K562 (cell line): ENCODE results near the gene HOXA5. TPM values are rescaled to one million over a fixed set of nuclear protein-coding genes. Genes with fewer than 3 reads are reported as not detected.

Experiments
- ATAC-seq: fragments of 200-7000 bp; cut with Tn5 transposase; 3 replicates; pipeline ENCODE4 v1.9.1; 2020; ENCODE audit warnings: moderate library complexity
- BruUV-seq: library from RNA; stranded (reverse); fragments of 400-500 nt; replicated peaks from 2 replicates; lab custom pipeline; 2021; lab: Mats Ljungman, UMichigan
- CTCF ChIA-PET: fragments of 300-600 bp; formaldehyde crosslinking; extraction: SDS; loops from one replicate; lab custom pipeline; 2021; ENCODE audit warnings: low intra/inter-chr PET ratio; lab: Yijun Ruan, JAX
- POLR2A ChIA-PET: fragments of 300-600, 350-650 bp; sonication (Branson Sonifier 250); formaldehyde crosslinking; extraction: SDS; loops from one replicate; lab custom pipeline; 2021; ENCODE audit warnings: antibody characterized with exemption, inconsistent platforms; lab: Yijun Ruan, JAX
- DNase-seq, 4 experiments: peaks; one replicate each; pipeline versions ENCODE4 v3.0.0 to v3.0.0-alpha.2; 2011 to 2018; ENCODE audit warnings: low spot score in 3 of 4, mixed read lengths in 3 of 4; ENCODE audit errors: extremely low read depth in 1 of 4
- FAIRE-seq: peaks from 2 replicates; lab custom pipeline; 2011; peaks lifted over from hg19 to GRCh38; lab: Jason Lieb, UNC
- H2AFZ ChIP-seq: 2 replicates; pipeline ENCODE4 v1.6.0; 2011; ENCODE audit warnings: low read depth, low read length, control low read depth, inconsistent platforms
- H3K27ac ChIP-seq: fragments of 200-600 bp; 3 replicates; pipeline ENCODE4 v1.8.0; 2011; ENCODE audit warnings: low read depth, mild to moderate bottlenecking, control low read depth, inconsistent platforms, low read length, moderate library complexity, mixed read lengths; ENCODE audit errors: extremely low read depth
- H3K27me3 ChIP-seq, 2 experiments: fragments of 300-600 bp in 1 of 2; 2 replicates in 1 of 2; 3 replicates in 1 of 2; pipeline versions ENCODE4 v1.6.0 to v1.8.0; 2011; ENCODE audit warnings: inconsistent platforms in 2 of 2, low read length in 2 of 2, mild to moderate bottlenecking in 1 of 2, mixed read lengths in 1 of 2, moderate library complexity in 1 of 2; ENCODE audit not compliant: control insufficient read depth in 2 of 2, insufficient read depth in 2 of 2
- H3K36me3 ChIP-seq: fragments of 300-600 bp; 3 replicates; pipeline ENCODE4 v1.8.0; 2011; ENCODE audit warnings: mild to moderate bottlenecking, low read length, inconsistent platforms; ENCODE audit not compliant: control insufficient read depth, insufficient read depth
- H3K4me1 ChIP-seq, 2 experiments: fragments of 200-600 bp in 1 of 2; replicated peaks in 1 of 2; 2 replicates in 1 of 2; 3 replicates in 1 of 2; pipeline versions ENCODE4 v1.5.1 to v1.8.0; 2011; ENCODE audit warnings: inconsistent platforms in 2 of 2, low read length in 2 of 2, mild to moderate bottlenecking in 1 of 2, mixed read lengths in 1 of 2, moderate library complexity in 1 of 2; ENCODE audit not compliant: control insufficient read depth in 2 of 2, insufficient read depth in 2 of 2
- H3K4me2 ChIP-seq: 2 replicates; pipeline ENCODE4 v1.6.1; 2011; ENCODE audit warnings: low read length, control low read depth, inconsistent platforms, mixed read lengths; ENCODE audit not compliant: insufficient read depth
- H3K4me3 ChIP-seq: fragments of 200-600 bp; sonication (generic), shearing (Covaris generic); 2 replicates; pipeline ENCODE4 v1.5.1; 2016; ENCODE audit warnings: control low read depth, inconsistent platforms
- H3K79me2 ChIP-seq: fragments of 200-600 bp; 3 replicates; pipeline ENCODE4 v1.8.0; 2011; ENCODE audit warnings: low read length, inconsistent platforms; ENCODE audit not compliant: control insufficient read depth, insufficient read depth
- H3K9ac ChIP-seq, 2 experiments: 2 replicates each; pipeline versions ENCODE4 v1.6.0 to v1.6.1; 2011; ENCODE audit warnings: low read depth in 2 of 2, low read length in 2 of 2, control low read depth in 1 of 2, inconsistent platforms in 1 of 2, mild to moderate bottlenecking in 1 of 2, mixed read lengths in 1 of 2; ENCODE audit not compliant: insufficient read depth in 1 of 2
- H3K9me1 ChIP-seq: one replicate; pipeline ENCODE4 v1.6.0; 2011; ENCODE audit warnings: inconsistent platforms, mild to moderate bottlenecking, low read length, moderate library complexity; ENCODE audit not compliant: control insufficient read depth, insufficient read depth
- H3K9me3 ChIP-seq: replicated peaks from 2 replicates; pipeline ENCODE4 v1.5.1; 2011; ENCODE audit warnings: low read depth, low read length, inconsistent platforms; ENCODE audit not compliant: control insufficient read depth, insufficient read depth
- H4K20me1 ChIP-seq: replicated peaks from 2 replicates; pipeline ENCODE4 v1.6.1; 2011; ENCODE audit warnings: low read length, inconsistent platforms, mixed read lengths; ENCODE audit not compliant: control insufficient read depth, insufficient read depth
- GABPB2 ChIP-seq: fragments of 250-450 bp; sonication (Bioruptor Pico); conservative IDR thresholded peaks from 2 replicates; pipeline ENCODE4 v1.5.1; 2021; ENCODE audit warnings: mild to moderate bottlenecking
- GATAD2A ChIP-seq: fragments of 450-650 bp; IDR thresholded peaks from 2 replicates; pipeline ENCODE4 v1.6.1; 2017
- KDM4B ChIP-seq, 2 experiments: fragments of 450-650 bp in 1 of 2; sonication (generic) in 1 of 2; IDR thresholded peaks; 2 replicates each; pipeline ENCODE4 v1.6.1; 2016 to 2017; ENCODE audit warnings: borderline replicate concordance in 2 of 2, antibody characterized with exemption in 1 of 2, low read depth in 1 of 2, mild to moderate bottlenecking in 1 of 2
- UBTF ChIP-seq, 2 experiments: IDR thresholded peaks; 2 replicates each; pipeline ENCODE4 v1.6.1; 2012; ENCODE audit warnings: improper control_type of control experiment in 2 of 2, low read depth in 2 of 2, low read length in 2 of 2, borderline replicate concordance in 1 of 2
- WGBS: fragments of 100-300 bp; shearing (Covaris generic); methylation state at CpG from one replicate; pipeline ENCODE4 v1.1.6; 2016; ENCODE audit warnings: low coverage, mixed read lengths; ENCODE audit not compliant: insufficient coverage; ENCODE audit errors: missing lambda C conversion rate; 5-methylcytosine and 5-hydroxymethylcytosine counted together
- in situ Hi-C: fragments of 300-500 bp; cut with MboI; formaldehyde crosslinking; loops from 4 replicates; pipeline ENCODE4 v1.15.0; 2018; ENCODE audit warnings: inconsistent platforms, mixed read lengths
- intact Hi-C: fragments of 100-400 bp; cut with micrococcal nuclease; formaldehyde crosslinking; loops from 2 replicates; pipeline ENCODE4 v1.14.2; 2022
- polyA plus RNA-seq, 8 experiments: library from polyadenylated mRNA; depleted of rRNA in 4 of 8; stranded (reverse) in 5 of 8; unstranded in 3 of 8; fragments of >200 nt; fragmentation: Nextera tagmentation in 2 of 8; fragmentation: Illumina TruSeq in 1 of 8; extraction: Ambion mirVana in 2 of 8; extraction: Trizol in 1 of 8; gene quantifications; 2 replicates each; pipeline versions ENCODE4 v1.2.1 to v1.2.3, GENCODE V29; 2011 to 2014; ENCODE audit warnings: inconsistent platforms in 1 of 8, missing spikeins in 1 of 8
- total RNA-seq, 7 experiments: library from RNA; depleted of rRNA in 6 of 7; stranded (reverse); fragments of >200 nt in 6 of 7; fragmentation: Illumina TruSeq in 2 of 7; extraction: Trizol in 2 of 7; gene quantifications; 2 replicates each; pipeline versions ENCODE4 v1.2.1 to v1.2.3, GENCODE V29; 2011 to 2021; ENCODE audit warnings: low replicate concordance in 1 of 7
- TF ChIP-seq, protein P1 (sequence below): IDR thresholded peaks from 3 replicates; pipeline ENCODE4 v1.6.1; 2011; ENCODE audit warnings: borderline replicate concordance, mild to moderate bottlenecking, moderate library complexity; ENCODE audit not compliant: insufficient read length; ENCODE audit errors: extremely low read depth

Gene HOXA5
- total and polyA plus RNA-seq, 9 of the 15 experiments (the other 6 are each of a cell fraction or from before 2014, with no cell fraction given): 0.13 TPM; not detected in 8

- POLR2A ChIA-PET: no interaction called here
- DNase-seq: no peak
- WGBS: 49% methylated on average over 23 of the region's 46 CpGs
These were observed 22.6 kb upstream of the HOXA5 start for GRCh38 chr7:27165996-27166530.

More at GRCh38 chr7:27165996-27166530, 22.6 kb upstream of the HOXA5 start:
- no peaks in the 10 kb centered on the region for H3K9me3 ChIP-seq
- H3K4me1 ChIP-seq: peaks cover 0 to 15% of the 10 kb centered on the region in 2 experiments; a peak in 2 of 5 replicates
- ATAC-seq (no peak), FAIRE-seq (no peak)
- peaks cover 38 to 70% of the 10 kb centered on the region in 2 experiments for H3K27me3 ChIP-seq
- H4K20me1 ChIP-seq: no peaks in the 10 kb centered on the region
- in situ Hi-C loops: loop anchor here (5.0 to 25.0 kb wide), 4 partner anchors 654 to 1279 kb away; no protein-coding TSS in a partner anchor
- H3K27ac ChIP-seq: no peak overlapping the region
- H3K4me2 ChIP-seq: no peak overlapping the region
- TF ChIP-seq UBTF (IDR thresholded peaks at IDR 0.05; ENCODE audit: borderline replicate concordance in 1 of 2, low read depth in 2 of 2, low read length in 2 of 2): no peak
- no peak for TF ChIP-seq GATAD2A
- no peak for TF ChIP-seq GABPB2 (CRISPR knock-in tag)
- TF ChIP-seq, protein P1, sequence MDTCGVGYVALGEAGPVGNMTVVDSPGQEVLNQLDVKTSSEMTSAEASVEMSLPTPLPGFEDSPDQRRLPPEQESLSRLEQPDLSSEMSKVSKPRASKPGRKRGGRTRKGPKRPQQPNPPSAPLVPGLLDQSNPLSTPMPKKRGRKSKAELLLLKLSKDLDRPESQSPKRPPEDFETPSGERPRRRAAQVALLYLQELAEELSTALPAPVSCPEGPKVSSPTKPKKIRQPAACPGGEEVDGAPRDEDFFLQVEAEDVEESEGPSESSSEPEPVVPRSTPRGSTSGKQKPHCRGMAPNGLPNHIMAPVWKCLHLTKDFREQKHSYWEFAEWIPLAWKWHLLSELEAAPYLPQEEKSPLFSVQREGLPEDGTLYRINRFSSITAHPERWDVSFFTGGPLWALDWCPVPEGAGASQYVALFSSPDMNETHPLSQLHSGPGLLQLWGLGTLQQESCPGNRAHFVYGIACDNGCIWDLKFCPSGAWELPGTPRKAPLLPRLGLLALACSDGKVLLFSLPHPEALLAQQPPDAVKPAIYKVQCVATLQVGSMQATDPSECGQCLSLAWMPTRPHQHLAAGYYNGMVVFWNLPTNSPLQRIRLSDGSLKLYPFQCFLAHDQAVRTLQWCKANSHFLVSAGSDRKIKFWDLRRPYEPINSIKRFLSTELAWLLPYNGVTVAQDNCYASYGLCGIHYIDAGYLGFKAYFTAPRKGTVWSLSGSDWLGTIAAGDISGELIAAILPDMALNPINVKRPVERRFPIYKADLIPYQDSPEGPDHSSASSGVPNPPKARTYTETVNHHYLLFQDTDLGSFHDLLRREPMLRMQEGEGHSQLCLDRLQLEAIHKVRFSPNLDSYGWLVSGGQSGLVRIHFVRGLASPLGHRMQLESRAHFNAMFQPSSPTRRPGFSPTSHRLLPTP: no peak
- no peak for TF ChIP-seq KDM4B (IDR thresholded peaks at IDR 0.05; ENCODE audit: borderline replicate concordance in 2 of 2, low read depth in 1 of 2)
- intact Hi-C loops: no loop called here
- no peak overlapping the region for H3K4me3 ChIP-seq
- H3K79me2 ChIP-seq: no peaks in the 10 kb centered on the region
- CTCF ChIA-PET: interaction anchor here (0.6 to 0.7 kb wide), 2 partner anchors 16 to 1273 kb away, joined by 3 read pairs; no protein-coding TSS in a partner anchor
- H3K9me1 ChIP-seq: no peaks in the 10 kb centered on the region
- no peak overlapping the region for H3K9ac ChIP-seq
- no TSS peak for BruUV-seq
- H2AFZ ChIP-seq: no peak overlapping the region
- H3K36me3 ChIP-seq: no peaks in the 10 kb centered on the region
